ENCODE measurements around the gene SERPINE3. TPM values are rescaled to one million over a fixed set of nuclear protein-coding genes. Genes with fewer than 3 reads are reported as not detected.

Gene SERPINE3
- total RNA-seq, 2 donors from 2014 or later, result not detected

- H3K9me3 Mint-ChIP-seq, result no peaks in the 10 kb centered on the region
- no peak overlapping the region for H3K4me3 Mint-ChIP-seq
- ATAC-seq (replicated peaks), result no peak
- H3K27me3 Mint-ChIP-seq, result no peaks in the 10 kb centered on the region
- H3K36me3 Mint-ChIP-seq (ENCODE audit: low read depth), result peaks cover 49% of the 10 kb centered on the region
- no peak overlapping the region for H3K27ac Mint-ChIP-seq
- H3K4me1 Mint-ChIP-seq, result peaks cover 4% of the 10 kb centered on the region
Measured at GRCh38 chr13:51361106-51361505, 21.6 kb downstream of the SERPINE3 start.

- H3K4me1 Mint-ChIP-seq, result peaks cover 4% of the 10 kb centered on the region
- H3K27me3 Mint-ChIP-seq, result no peaks in the 10 kb centered on the region
- peak overlapping the region; percentile 38 for H3K27ac Mint-ChIP-seq
- no peaks in the 10 kb centered on the region for H3K9me3 Mint-ChIP-seq
- no peak overlapping the region for H3K4me3 Mint-ChIP-seq
- peaks cover 60% of the 10 kb centered on the region for H3K36me3 Mint-ChIP-seq (ENCODE audit: low read depth)
- no peak for ATAC-seq (replicated peaks)
Measured at GRCh38 chr13:51363625-51364024, 24.1 kb downstream of the SERPINE3 start.

- no peak for ATAC-seq (replicated peaks)
Measured at GRCh38 chr13:51364404-51365008, 25.0 kb downstream of the SERPINE3 start.

GRCh38 chr13:51370116-51370515 is 30.6 kb downstream of the SERPINE3 start:
- Mint-ChIP-seq H3K27ac (no peak overlapping the region), H3K27me3 (no peaks in the 10 kb centered on the region), H3K4me1 (no peaks in the 10 kb centered on the region), H3K36me3 (ENCODE audit: low read depth) (peaks cover 21% of the 10 kb centered on the region), H3K4me3 (no peak overlapping the region), H3K9me3 (no peaks in the 10 kb centered on the region)
- no peak for ATAC-seq (replicated peaks)

More at GRCh38 chr13:51364404-51365008, 25.0 kb downstream of the SERPINE3 start:
- Mint-ChIP-seq H3K9me3 (no peaks in the 10 kb centered on the region), H3K4me3 (no peak overlapping the region), H3K27ac (no peak overlapping the region), H3K36me3 (ENCODE audit: low read depth) (peaks cover 60% of the 10 kb centered on the region), H3K4me1 (peaks cover 4% of the 10 kb centered on the region), H3K27me3 (no peaks in the 10 kb centered on the region)

GRCh38 chr13:51370811-51371210 is 31.3 kb downstream of the SERPINE3 start:
- no peak for ATAC-seq (replicated peaks)
- Mint-ChIP-seq H3K4me1 (no peaks in the 10 kb centered on the region), H3K27ac (no peak overlapping the region), H3K4me3 (no peak overlapping the region), H3K36me3 (ENCODE audit: low read depth) (peaks cover 14% of the 10 kb centered on the region), H3K27me3 (no peaks in the 10 kb centered on the region), H3K9me3 (no peaks in the 10 kb centered on the region)

GRCh38 chr13:51371768-51372399 is 32.4 kb downstream of the SERPINE3 start:
- H3K4me3 Mint-ChIP-seq, result no peak overlapping the region
- H3K27ac Mint-ChIP-seq, result no peak overlapping the region
- H3K4me1 Mint-ChIP-seq, result no peaks in the 10 kb centered on the region
- no peaks in the 10 kb centered on the region for H3K27me3 Mint-ChIP-seq
- no peak for ATAC-seq (replicated peaks)
- peaks cover 3% of the 10 kb centered on the region for H3K36me3 Mint-ChIP-seq (ENCODE audit: low read depth)
- H3K9me3 Mint-ChIP-seq, result no peaks in the 10 kb centered on the region

GRCh38 chr13:51373451-51373850 is 34.0 kb downstream of the SERPINE3 start:
- Mint-ChIP-seq H3K9me3 (no peaks in the 10 kb centered on the region), H3K27ac (no peak overlapping the region), H3K36me3 (ENCODE audit: low read depth) (no peaks in the 10 kb centered on the region), H3K27me3 (no peaks in the 10 kb centered on the region), H3K4me3 (no peak overlapping the region), H3K4me1 (no peaks in the 10 kb centered on the region)
- ATAC-seq (replicated peaks), result no peak

GRCh38 chr13:51380269-51380668 is 40.8 kb downstream of the SERPINE3 start:
- H3K36me3 Mint-ChIP-seq (ENCODE audit: low read depth), result peaks cover 10% of the 10 kb centered on the region
- no peak overlapping the region for H3K4me3 Mint-ChIP-seq
- H3K27me3 Mint-ChIP-seq, result no peaks in the 10 kb centered on the region
- no peaks in the 10 kb centered on the region for H3K9me3 Mint-ChIP-seq
- peak overlapping the region; percentile 52 for H3K27ac Mint-ChIP-seq
- H3K4me1 Mint-ChIP-seq, result no peaks in the 10 kb centered on the region
- no peak for ATAC-seq (replicated peaks)

- no peaks in the 10 kb centered on the region for H3K9me3 Mint-ChIP-seq
- no peaks in the 10 kb centered on the region for H3K4me1 Mint-ChIP-seq
- peak; percentile 79 for ATAC-seq (replicated peaks)
- H3K27ac Mint-ChIP-seq, result no peak overlapping the region
- H3K4me3 Mint-ChIP-seq, result no peak overlapping the region
- H3K36me3 Mint-ChIP-seq (ENCODE audit: low read depth), result peaks cover 10% of the 10 kb centered on the region
- no peaks in the 10 kb centered on the region for H3K27me3 Mint-ChIP-seq
Measured at GRCh38 chr13:51385114-51385513, 45.6 kb downstream of the SERPINE3 start.

- Mint-ChIP-seq H3K4me1 (peaks cover 27% of the 10 kb centered on the region), H3K27ac (no peak overlapping the region), H3K27me3 (no peaks in the 10 kb centered on the region), H3K9me3 (no peaks in the 10 kb centered on the region), H3K36me3 (ENCODE audit: low read depth) (peaks cover 67% of the 10 kb centered on the region), H3K4me3 (no peak overlapping the region)
- no peak for ATAC-seq (replicated peaks)
Measured at GRCh38 chr13:51394724-51395123, 55.2 kb downstream of the SERPINE3 start.

- Mint-ChIP-seq H3K36me3 (ENCODE audit: low read depth) (peaks cover 71% of the 10 kb centered on the region), H3K27ac (peak overlapping the region; percentile 20), H3K4me3 (no peak overlapping the region), H3K4me1 (peaks cover 36% of the 10 kb centered on the region), H3K27me3 (no peaks in the 10 kb centered on the region), H3K9me3 (no peaks in the 10 kb centered on the region)
- ATAC-seq (replicated peaks), result peak; percentile 65
Measured at GRCh38 chr13:51396352-51396751, 56.9 kb downstream of the SERPINE3 start.

- no peak overlapping the region for H3K4me3 Mint-ChIP-seq
- peaks cover 38% of the 10 kb centered on the region for H3K4me1 Mint-ChIP-seq
- no peak for ATAC-seq (replicated peaks)
- H3K27ac Mint-ChIP-seq, result no peak overlapping the region
- no peaks in the 10 kb centered on the region for H3K9me3 Mint-ChIP-seq
- no peaks in the 10 kb centered on the region for H3K27me3 Mint-ChIP-seq
- peaks cover 77% of the 10 kb centered on the region for H3K36me3 Mint-ChIP-seq (ENCODE audit: low read depth)
Measured at GRCh38 chr13:51397262-51397941, 57.9 kb downstream of the SERPINE3 start.

GRCh38 chr13:51405176-51405575 is 65.7 kb downstream of the SERPINE3 start:
- peak overlapping the region; percentile 20 for H3K27ac Mint-ChIP-seq
- H3K9me3 Mint-ChIP-seq, result peaks cover 3% of the 10 kb centered on the region
- H3K36me3 Mint-ChIP-seq (ENCODE audit: low read depth), result peaks cover 70% of the 10 kb centered on the region
- ATAC-seq (replicated peaks), result no peak
- no peaks in the 10 kb centered on the region for H3K27me3 Mint-ChIP-seq
- peaks cover 35% of the 10 kb centered on the region for H3K4me1 Mint-ChIP-seq
- H3K4me3 Mint-ChIP-seq, result no peak overlapping the region

GRCh38 chr13:51412431-51412830 is 72.9 kb downstream of the SERPINE3 start:
- no peak for ATAC-seq (replicated peaks)
- Mint-ChIP-seq H3K9me3 (peaks cover 3% of the 10 kb centered on the region), H3K4me1 (peaks cover 33% of the 10 kb centered on the region), H3K27ac (no peak overlapping the region), H3K4me3 (no peak overlapping the region), H3K27me3 (no peaks in the 10 kb centered on the region), H3K36me3 (ENCODE audit: low read depth) (peaks cover 85% of the 10 kb centered on the region)
